Epithelial cell of proximal tubule (primary cell): ENCODE results near the gene DYNLRB2. TPM values are rescaled to one million over a fixed set of nuclear protein-coding genes. Genes with fewer than 3 reads are reported as not detected.
A peak's percentile ranks its signal among the peaks of the same experiment; 100 is the strongest.

ENCODE experiments used
- DNase-seq: peaks from one replicate; pipeline ENCODE4 v3.0.0-alpha.2; 2011; ENCODE audit warnings: low read depth
- H3K4me3 ChIP-seq: 2 replicates; pipeline ENCODE4 v1.5.1; 2011; ENCODE audit warnings: low read depth, mild to moderate bottlenecking, low read length
- total RNA-seq: library from RNA; depleted of rRNA; stranded (reverse); fragments of >200 nt; gene quantifications from 2 replicates; pipeline ENCODE4 v1.2.3, GENCODE V29; 2015
- TF ChIP-seq, protein P1 (sequence below): conservative IDR thresholded peaks from 2 replicates; pipeline ENCODE4 v1.5.1; 2012; ENCODE audit warnings: low read depth, mild to moderate bottlenecking, low read length

The DYNLRB2 gene
- total RNA-seq, 1 donor from 2014 or later: not detected

GRCh38 chr16:80526418-80527061 is 14.3 kb upstream of the DYNLRB2 start:
- TF ChIP-seq, protein P1, sequence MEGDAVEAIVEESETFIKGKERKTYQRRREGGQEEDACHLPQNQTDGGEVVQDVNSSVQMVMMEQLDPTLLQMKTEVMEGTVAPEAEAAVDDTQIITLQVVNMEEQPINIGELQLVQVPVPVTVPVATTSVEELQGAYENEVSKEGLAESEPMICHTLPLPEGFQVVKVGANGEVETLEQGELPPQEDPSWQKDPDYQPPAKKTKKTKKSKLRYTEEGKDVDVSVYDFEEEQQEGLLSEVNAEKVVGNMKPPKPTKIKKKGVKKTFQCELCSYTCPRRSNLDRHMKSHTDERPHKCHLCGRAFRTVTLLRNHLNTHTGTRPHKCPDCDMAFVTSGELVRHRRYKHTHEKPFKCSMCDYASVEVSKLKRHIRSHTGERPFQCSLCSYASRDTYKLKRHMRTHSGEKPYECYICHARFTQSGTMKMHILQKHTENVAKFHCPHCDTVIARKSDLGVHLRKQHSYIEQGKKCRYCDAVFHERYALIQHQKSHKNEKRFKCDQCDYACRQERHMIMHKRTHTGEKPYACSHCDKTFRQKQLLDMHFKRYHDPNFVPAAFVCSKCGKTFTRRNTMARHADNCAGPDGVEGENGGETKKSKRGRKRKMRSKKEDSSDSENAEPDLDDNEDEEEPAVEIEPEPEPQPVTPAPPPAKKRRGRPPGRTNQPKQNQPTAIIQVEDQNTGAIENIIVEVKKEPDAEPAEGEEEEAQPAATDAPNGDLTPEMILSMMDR: peak; percentile 94
- DNase-seq: no peak
- H3K4me3 ChIP-seq: no peak overlapping the region

GRCh38 chr16:80527297-80527696 is 13.5 kb upstream of the DYNLRB2 start:
- no peak for DNase-seq
- H3K4me3 ChIP-seq: no peak overlapping the region
- TF ChIP-seq, protein P1: peak; percentile 82

DNA sequence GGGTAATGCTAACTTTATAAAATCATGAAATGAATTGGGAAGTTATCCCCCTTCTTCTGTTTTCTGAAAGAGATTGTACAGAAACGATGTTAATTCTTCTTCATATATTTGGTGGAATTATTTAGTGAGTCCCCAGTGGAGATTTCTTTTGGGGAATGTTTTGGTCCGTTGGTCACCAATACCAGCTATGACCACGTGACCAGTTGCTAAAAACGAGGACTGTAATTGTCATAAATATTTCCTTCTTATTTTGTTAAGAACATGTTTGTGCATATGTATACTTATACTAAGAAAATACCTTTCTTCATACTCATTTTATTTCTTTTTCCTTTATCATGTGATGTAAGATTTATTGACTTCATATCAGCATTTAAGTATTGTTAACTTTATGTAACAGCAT is 10.3 kb upstream of the DYNLRB2 start:
- TF ChIP-seq, protein P1: no peak
- no peak overlapping the region for H3K4me3 ChIP-seq
- DNase-seq: no peak

GRCh38 chr16:80536238-80536637 is 4.6 kb upstream of the DYNLRB2 start:
- no peak for DNase-seq
- H3K4me3 ChIP-seq: no peak overlapping the region
- TF ChIP-seq, protein P1: no peak

GRCh38 chr16:80541306-80541694 is 507 bp downstream of the DYNLRB2 start:
- peak overlapping the region; percentile 90 for H3K4me3 ChIP-seq
- no peak for DNase-seq
- TF ChIP-seq, protein P1: no peak

DNA sequence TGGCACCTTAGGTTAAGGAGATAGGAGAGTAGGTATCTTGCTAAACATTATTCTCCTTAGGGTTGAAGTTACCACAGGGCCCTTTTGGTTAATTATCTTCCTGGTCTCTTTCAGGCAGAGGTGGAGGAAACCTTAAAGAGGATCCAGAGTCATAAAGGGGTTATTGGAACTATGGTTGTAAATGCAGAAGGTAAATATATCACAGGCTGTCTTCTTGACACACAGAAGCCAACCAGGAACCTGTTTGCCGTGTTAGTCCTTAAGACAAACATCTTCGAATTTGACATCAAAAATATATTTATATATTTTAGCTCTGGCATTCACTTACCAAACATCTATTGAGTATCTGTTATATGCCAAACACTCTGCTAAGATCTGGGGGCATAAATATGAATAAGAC is 2.4 kb downstream of the DYNLRB2 start:
- H3K4me3 ChIP-seq: no peak overlapping the region
- TF ChIP-seq, protein P1: no peak
- no peak for DNase-seq

GRCh38 chr16:80544326-80544725 is 3.5 kb downstream of the DYNLRB2 start:
- TF ChIP-seq, protein P1: no peak
- no peak for DNase-seq
- H3K4me3 ChIP-seq: no peak overlapping the region
